Keratinocyte (primary cell): ENCODE data around the gene IGFBP6. TPM values are rescaled to one million over a fixed set of nuclear protein-coding genes. Genes with fewer than 3 reads are reported as not detected.

Experiments used
- DNase-seq: peaks from one replicate; pipeline ENCODE4 v3.0.0-alpha.2; 2011; ENCODE audit warnings: low read depth, missing footprints, low spot score
- FAIRE-seq: peaks from 2 replicates; lab custom pipeline; 2011; peaks lifted over from hg19 to GRCh38; lab: Jason Lieb, UNC
- H2AFZ ChIP-seq: 2 replicates; pipeline ENCODE4 v1.6.0; 2012; ENCODE audit warnings: low read length, control low read depth, inconsistent platforms; ENCODE audit not compliant: control insufficient read depth
- H3K27ac ChIP-seq: 2 replicates; pipeline ENCODE4 v1.5.1; 2011; ENCODE audit warnings: low read length; ENCODE audit not compliant: control insufficient read depth, insufficient read depth
- H3K27me3 ChIP-seq: 3 replicates; pipeline ENCODE4 v1.6.0; 2011; ENCODE audit warnings: low read length; ENCODE audit not compliant: control insufficient read depth, insufficient read depth; ENCODE audit errors: extremely low read depth
- H3K36me3 ChIP-seq, 2 experiments: 2 replicates in 1 of 2; 3 replicates in 1 of 2; pipeline ENCODE4 v1.5.1; 2011; ENCODE audit warnings: low read length in 2 of 2, mild to moderate bottlenecking in 1 of 2; ENCODE audit not compliant: control insufficient read depth in 2 of 2, insufficient read depth in 2 of 2; ENCODE audit errors: extremely low read depth in 1 of 2
- H3K4me1 ChIP-seq: 3 replicates; pipeline ENCODE4 v1.5.1; 2011; ENCODE audit warnings: low read length; ENCODE audit not compliant: control insufficient read depth, insufficient read depth; ENCODE audit errors: extremely low read depth
- H3K4me2 ChIP-seq: 3 replicates; pipeline ENCODE4 v1.6.0; 2011; ENCODE audit warnings: low read depth, low read length; ENCODE audit not compliant: control insufficient read depth, insufficient read depth; ENCODE audit errors: extremely low read depth
- H3K4me3 ChIP-seq, 3 experiments: fragments of 200-600 bp in 1 of 3; sonication (generic) in 1 of 3; 2 replicates in 2 of 3; 3 replicates in 1 of 3; pipeline ENCODE4 v1.5.1; 2011 to 2016; ENCODE audit warnings: low read length in 3 of 3, mild to moderate bottlenecking in 3 of 3, control low read depth in 2 of 3, inconsistent platforms in 1 of 3, low read depth in 1 of 3, mixed read lengths in 1 of 3, mixed run types in 1 of 3, moderate library complexity in 1 of 3; ENCODE audit not compliant: control insufficient read depth in 2 of 3, insufficient read depth in 2 of 3; ENCODE audit errors: extremely low read depth in 1 of 3
- H3K79me2 ChIP-seq: 2 replicates; pipeline ENCODE4 v1.6.0; 2012; ENCODE audit warnings: low read length; ENCODE audit not compliant: control insufficient read depth, insufficient read depth
- H3K9ac ChIP-seq: 3 replicates; pipeline ENCODE4 v1.6.0; 2011; ENCODE audit warnings: low read length; ENCODE audit not compliant: control insufficient read depth, insufficient read depth; ENCODE audit errors: extremely low read depth
- H3K9me1 ChIP-seq: 3 replicates; pipeline ENCODE4 v1.6.0; 2011; ENCODE audit warnings: low read length; ENCODE audit not compliant: control insufficient read depth, insufficient read depth; ENCODE audit errors: extremely low read depth
- H3K9me3 ChIP-seq: 2 replicates; pipeline ENCODE4 v1.5.1; 2012; ENCODE audit warnings: low read depth, low read length; ENCODE audit not compliant: control insufficient read depth
- H4K20me1 ChIP-seq: 3 replicates; pipeline ENCODE4 v1.6.0; 2011; ENCODE audit warnings: low read length; ENCODE audit not compliant: control insufficient read depth, insufficient read depth; ENCODE audit errors: extremely low read depth
- CTCF ChIP-seq, 3 experiments: IDR thresholded peaks in 1 of 3; conservative IDR thresholded peaks in 1 of 3; optimal IDR thresholded peaks in 1 of 3; 2 replicates in 2 of 3; 3 replicates in 1 of 3; pipeline versions ENCODE3 to v1.5.1; 2011; ENCODE audit warnings: low read length in 3 of 3, mild to moderate bottlenecking in 3 of 3, moderate library complexity in 2 of 3, control low read depth in 1 of 3, inconsistent platforms in 1 of 3; ENCODE audit not compliant: insufficient read depth in 2 of 3; ENCODE audit errors: extremely low read depth in 1 of 3
- EZH2 ChIP-seq: IDR thresholded peaks from one replicate; pipeline ENCODE4 v1.6.1; 2012; ENCODE audit warnings: inconsistent platforms, mild to moderate bottlenecking, low read length, moderate library complexity
- dilution Hi-C: fragments of 300-500 bp; cut with MboI; formaldehyde crosslinking; loops from one replicate; pipeline ENCODE4 v1.7.0; 2020; ENCODE audit warnings: low sequenced_read_pairs; ENCODE audit not compliant: extremely low pct_ligation_motif_present
- polyA plus RNA-seq, 5 experiments: library from polyadenylated mRNA; depleted of rRNA in 3 of 5; stranded (reverse) in 3 of 5; stranded (forward) in 1 of 5; unstranded in 1 of 5; fragments of >200 nt; gene quantifications; 1 replicate in 1 of 5; 2 replicates in 3 of 5; 3 replicates in 1 of 5; pipeline versions ENCODE4 v1.2.1 to v1.2.3, GENCODE V29; 2011 to 2012; ENCODE audit warnings: missing spikeins in 2 of 5, low read depth in 1 of 5, low replicate concordance in 1 of 5

Gene IGFBP6
- polyA plus RNA-seq, 1 donor (not counting 4 experiments of a cell fraction or from before 2014, with no cell fraction given), result 30.1 TPM

GRCh38 chr12:53091756-53092155, 5.7 kb upstream of the IGFBP6 start:
- DNase-seq (no peak), FAIRE-seq (no peak)

GRCh38 chr12:53093777-53094393, 3.6 kb upstream of the IGFBP6 start:
- FAIRE-seq, result no peak

More at GRCh38 chr12:53091756-53092155, 5.7 kb upstream of the IGFBP6 start:
- dilution Hi-C loops, result no loop called here
- Histone ChIP-seq H3K79me2 (no peaks in the 10 kb centered on the region), H3K27ac (no peak overlapping the region), H3K36me3 (no peaks in the 10 kb centered on the region), H2AFZ (no peak overlapping the region), H3K9me1 (no peaks in the 10 kb centered on the region), H3K9ac (no peak overlapping the region), H3K4me2 (no peak overlapping the region), H3K4me1 (peaks cover 8% of the 10 kb centered on the region), H3K9me3 (no peaks in the 10 kb centered on the region), H3K4me3 (no peak overlapping the region), H3K27me3 (no peaks in the 10 kb centered on the region), H4K20me1 (no peaks in the 10 kb centered on the region)
- no peak for TF ChIP-seq CTCF (optimal IDR thresholded peaks at IDR 0.05 in 1 of 3, IDR thresholded peaks at IDR 0.05 in 1 of 3, conservative IDR thresholded peaks at IDR 0.05 in 1 of 3; ENCODE audit: extremely low read depth in 1 of 3, insufficient read depth in 2 of 3, low read length in 3 of 3)
- no peak for TF ChIP-seq EZH2

More at GRCh38 chr12:53093777-53094393, 3.6 kb upstream of the IGFBP6 start:
- DNase-seq, result no peak
- dilution Hi-C loops, result no loop called here
- Histone ChIP-seq H3K9ac (no peak overlapping the region), H4K20me1 (no peaks in the 10 kb centered on the region), H3K9me3 (no peaks in the 10 kb centered on the region), H3K27ac (no peak overlapping the region), H3K36me3 (no peaks in the 10 kb centered on the region), H3K9me1 (no peaks in the 10 kb centered on the region), H3K79me2 (no peaks in the 10 kb centered on the region), H3K4me2 (no peak overlapping the region), H2AFZ (no peak overlapping the region), H3K4me1 (peaks cover 27% of the 10 kb centered on the region), H3K27me3 (no peaks in the 10 kb centered on the region), H3K4me3 (no peak overlapping the region)
- no peak for TF ChIP-seq EZH2
- no peak for TF ChIP-seq CTCF (optimal IDR thresholded peaks at IDR 0.05 in 1 of 3, IDR thresholded peaks at IDR 0.05 in 1 of 3, conservative IDR thresholded peaks at IDR 0.05 in 1 of 3; ENCODE audit: extremely low read depth in 1 of 3, insufficient read depth in 2 of 3, low read length in 3 of 3)
